Activated T-cell treated with anti-CD3 and anti-CD28 coated beads for 4 hours (primary cell): ENCODE results near the gene KIF21B.

Experiments
- DNase-seq: peaks from one replicate; pipeline ENCODE4 v3.0.0-alpha.2; 2020

The KIF21B gene

DNA sequence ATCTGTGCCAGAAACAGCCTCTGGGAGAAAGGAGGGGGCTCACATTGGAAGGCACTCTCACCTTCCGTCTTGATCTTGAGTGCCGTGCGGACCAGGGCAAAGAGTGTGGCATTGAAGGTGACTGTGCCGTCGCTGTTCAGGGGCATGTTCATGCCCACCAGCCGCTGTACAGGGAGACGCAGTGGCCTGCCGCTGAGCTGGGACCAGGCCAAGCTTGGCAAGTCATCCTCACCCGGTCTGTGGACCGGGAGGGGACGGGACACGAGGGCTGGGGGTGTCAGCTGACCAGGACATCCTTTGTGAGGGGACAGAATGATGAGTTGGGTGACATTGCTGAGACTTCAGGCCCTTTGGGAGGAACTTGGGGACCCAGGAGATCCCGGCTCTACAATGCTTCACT is 25.0 kb upstream of the KIF21B start:
- no peak for DNase-seq

DNA sequence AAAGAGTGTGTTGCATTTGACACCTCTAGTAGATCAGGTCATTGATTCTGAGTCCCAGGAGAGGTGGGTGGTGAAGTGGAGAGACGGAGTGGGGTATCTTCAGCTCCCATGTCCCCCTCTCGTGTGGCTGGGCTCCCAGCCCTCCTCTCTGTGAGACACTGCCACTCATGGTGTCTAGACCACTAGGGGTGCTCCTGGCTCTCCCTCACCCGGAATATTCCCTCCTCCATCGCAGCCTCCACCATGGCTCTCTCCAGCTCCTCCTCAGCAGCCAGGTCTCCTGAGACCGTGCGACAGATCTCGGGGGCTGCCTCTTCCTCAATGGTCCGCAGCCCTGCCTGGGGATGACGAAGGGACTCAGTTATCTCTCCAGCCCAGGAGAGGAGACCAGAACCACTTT is 20.6 kb upstream of the KIF21B start:
- DNase-seq, result no peak

DNA sequence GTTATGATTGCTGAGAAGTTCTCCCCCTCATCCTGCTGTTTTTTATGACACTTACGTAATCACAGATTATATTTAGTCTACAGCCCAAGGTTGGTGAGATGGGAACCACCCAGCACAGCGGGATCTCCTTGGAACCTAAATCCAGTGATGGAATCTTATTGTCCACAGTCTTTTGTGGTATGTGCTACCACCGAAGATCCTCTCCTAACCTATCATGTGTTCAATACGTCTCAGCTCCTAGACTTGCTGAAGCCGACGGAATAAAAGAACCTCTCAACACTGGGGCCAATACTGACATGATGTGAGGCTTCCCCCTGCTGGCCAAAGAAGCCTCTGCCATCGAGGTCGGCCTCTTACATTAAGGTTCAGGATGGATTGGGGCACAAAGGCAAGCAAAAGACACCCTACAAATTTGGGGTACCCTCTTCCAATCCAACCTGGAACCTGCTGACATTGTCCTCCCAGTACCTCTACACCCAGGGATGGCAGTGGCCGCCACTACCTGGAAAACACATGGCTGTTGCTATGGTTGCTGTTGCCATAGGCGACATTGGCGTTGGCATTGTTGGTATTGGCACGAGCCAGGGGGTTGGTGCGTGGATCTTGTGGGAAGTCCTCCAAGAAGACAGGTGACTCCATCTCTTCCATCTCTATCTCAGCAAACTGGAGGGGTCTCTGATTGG is 19.4 kb upstream of the KIF21B start:
- peak; percentile 60 for DNase-seq

DNA sequence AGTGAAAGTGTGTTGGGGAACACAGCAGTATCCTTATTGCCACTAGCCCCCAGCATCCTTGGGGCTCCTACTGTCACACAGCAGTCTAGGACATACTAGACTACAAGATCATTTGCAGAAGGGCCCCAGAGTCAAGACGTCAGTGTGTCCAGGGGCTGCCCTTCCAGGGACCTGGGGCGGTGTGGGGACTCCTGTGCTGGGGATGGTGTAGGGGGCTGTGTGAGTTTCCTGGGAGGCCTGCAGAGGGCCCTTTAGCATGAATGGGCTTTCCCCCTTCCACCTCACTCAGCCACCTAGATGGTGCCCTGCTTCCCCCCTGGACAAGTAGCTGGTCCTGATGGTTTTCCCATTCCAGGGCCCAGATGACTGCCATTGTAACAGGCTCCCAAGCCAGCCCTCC is 17.5 kb upstream of the KIF21B start:
- no peak for DNase-seq

DNA sequence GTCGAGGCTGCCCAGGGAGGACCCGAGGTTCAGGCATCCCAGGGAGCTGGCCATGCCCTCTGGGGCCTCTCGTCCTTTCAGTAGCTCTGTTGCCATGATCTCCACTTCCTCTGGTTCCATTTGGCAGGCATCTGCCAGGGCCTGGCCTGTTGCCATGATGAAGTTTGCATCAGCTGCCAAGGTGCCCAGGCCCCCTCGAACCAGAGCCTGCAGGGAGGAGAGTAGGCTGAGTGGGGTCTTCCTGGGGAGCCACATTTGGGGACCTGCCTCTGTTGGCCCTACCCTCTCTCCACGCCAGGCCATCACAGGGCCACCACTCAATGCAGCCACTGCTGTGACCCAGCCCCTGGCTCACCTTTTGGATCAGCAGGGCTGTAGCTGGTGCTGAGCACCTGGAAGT is 16.4 kb upstream of the KIF21B start:
- DNase-seq, result no peak

DNA sequence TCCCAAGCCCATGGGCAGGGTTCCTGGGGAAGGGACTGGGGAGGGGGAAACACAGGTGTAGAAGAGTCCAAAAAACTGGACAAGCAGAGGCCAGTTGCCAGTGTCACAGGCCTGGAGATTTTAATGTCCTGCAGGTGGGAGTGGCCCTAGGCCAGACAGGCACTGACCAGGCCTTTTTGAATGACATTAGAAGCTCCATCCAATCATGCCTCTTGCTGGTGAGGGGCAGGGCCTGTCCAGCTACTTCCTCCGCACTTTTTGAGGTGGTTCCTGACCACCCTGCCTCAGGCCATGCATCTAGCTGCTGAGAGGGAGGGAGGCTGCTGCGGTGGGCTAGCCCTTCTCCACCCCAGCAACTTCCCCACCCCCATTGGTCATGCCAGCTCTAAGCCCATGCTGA is 15.9 kb upstream of the KIF21B start:
- no peak for DNase-seq

DNA sequence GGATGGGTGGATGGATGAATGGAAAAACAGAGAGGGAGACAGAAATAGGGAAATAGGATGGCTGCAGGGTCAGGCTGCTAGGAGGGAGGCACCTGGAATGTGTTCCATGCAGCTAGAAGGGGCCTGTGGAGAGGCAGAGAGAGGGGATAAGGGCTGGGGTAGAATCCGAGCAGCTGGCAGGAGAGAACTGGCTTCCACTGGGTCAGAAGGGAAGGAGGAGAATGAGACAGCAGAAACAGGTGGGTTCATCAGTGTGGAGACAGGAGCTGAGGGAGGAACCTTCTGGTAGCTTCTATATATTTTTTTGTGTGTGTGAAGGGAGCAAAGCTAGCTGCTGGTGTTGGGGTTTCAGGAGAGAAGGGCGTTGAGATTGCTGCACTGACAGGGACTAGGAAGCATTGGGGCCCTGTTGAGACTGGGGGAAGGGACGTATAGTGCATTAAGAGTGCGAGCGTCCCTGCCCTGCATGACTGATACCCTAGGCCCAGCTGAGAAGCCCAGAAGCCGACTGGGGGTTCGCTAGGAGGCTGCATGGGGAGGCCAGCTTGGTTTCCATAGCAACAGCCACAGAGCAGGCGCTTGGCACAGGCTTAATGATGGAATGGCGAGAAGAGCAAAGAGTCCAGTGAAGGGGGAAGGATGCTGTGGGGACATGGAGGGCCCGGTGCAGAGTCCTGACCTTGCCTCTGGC is 14.8 kb upstream of the KIF21B start:
- no peak for DNase-seq

DNA sequence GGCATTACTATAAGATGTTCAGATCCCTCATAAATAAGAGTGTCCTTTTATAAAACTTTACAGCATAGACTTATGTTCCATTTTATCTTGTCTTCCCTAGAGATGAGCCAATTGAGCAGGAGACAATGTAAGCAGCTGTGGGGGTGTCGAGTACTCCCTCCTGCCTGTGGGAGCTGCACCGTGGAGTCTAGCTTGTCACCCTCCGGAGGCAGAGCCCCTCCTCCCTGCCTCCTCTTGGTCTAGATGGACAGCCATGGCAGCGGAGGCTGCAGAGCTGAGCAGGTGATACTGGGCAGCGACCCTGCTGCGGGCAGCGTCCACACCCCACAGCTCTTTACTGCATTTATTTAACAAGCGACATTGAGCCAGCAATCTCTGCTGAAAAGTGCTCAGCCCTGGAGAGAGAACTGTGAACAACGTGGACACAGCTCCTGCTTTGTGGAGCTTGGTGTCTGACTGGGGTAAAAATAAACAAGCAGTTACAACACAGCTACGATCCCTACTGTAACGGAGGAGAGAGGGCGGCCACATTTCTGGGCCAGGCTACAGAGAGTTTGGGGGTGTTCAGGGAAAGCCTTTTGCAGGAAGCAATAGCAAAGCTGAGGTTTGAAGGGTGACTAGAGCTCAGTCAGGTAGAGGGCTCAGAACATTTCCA is 12.8 kb upstream of the KIF21B start:
- DNase-seq, result no peak

DNA sequence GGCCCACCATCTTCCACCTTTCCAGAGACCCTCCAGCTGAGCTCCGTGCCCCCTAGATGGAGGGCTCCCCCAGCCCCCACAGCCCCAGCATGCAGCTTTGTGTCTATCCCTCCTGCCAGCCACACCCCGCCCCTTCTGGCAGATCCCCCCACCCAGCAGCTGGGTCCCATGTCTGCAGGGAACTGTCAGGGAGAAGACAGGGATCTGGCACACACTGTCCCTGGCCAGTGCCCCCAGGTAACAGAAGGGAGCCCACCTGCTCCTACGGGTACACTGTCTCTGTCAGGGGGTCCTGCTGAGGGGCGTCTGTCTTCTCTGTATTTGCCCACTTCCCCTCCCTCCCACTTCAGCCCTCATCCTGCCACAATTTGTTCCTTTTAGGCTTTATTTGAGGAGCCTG is 11.2 kb upstream of the KIF21B start:
- no peak for DNase-seq

DNA sequence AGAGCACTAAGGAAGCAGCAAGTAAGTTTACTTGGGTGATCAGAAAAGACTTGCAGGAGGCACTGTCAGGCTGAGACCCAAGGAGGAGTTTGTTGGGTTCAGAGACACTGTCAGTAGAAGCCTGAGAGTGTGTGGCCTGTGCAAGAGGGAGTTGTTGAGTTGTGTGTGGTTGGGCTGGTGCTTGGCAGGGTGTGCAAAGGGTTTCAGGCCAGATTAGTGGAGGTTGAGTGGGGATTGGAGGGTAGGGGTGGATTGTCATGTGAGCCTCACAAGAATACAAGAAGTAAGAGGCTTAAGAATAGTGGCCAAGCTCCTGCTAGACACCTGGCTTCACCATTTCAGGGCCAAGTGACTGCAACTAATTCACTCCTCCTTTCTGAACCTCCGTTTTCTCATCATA is 8.9 kb upstream of the KIF21B start:
- DNase-seq, result no peak

DNA sequence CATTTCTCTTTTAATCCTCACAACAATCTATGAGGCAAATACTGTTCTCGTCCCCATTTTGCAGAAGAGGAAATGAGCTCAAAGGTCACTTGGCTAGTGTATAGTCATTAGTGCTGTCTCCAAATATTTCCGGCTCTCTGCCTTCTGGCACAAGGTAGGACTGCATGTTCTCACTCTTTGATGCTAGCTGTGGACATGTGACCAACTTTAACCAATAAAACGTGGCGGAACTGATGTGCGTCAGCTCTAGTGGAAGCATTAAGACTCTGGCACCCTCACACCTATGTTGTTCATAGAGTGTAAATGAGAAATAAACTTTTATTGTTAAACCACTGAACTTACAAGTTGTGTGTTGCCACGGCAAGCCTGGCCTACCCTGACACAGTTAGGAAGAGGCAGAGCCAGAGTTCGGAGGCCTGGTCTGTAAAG is 5.0 kb upstream of the KIF21B start:
- DNase-seq, result no peak

DNA sequence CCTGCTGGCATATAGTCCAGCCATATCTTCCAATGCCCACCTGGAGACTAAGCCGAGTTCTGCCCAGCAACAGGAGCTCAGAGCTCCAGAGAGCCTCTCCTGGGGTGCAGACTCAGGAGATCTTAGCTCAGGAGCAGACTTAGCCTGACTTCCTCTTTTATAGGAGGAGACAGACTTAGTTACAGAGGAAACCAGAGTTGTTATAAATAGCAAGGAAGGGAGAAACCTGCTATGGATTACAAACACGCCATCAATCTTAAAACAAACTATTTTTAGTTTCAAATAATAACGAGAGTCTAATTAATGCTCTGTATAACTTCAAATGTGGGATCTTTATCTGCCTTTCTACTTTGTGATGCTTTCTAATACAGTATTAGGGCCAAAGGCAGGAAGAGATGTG is 3.3 kb upstream of the KIF21B start:
- no peak for DNase-seq

DNA sequence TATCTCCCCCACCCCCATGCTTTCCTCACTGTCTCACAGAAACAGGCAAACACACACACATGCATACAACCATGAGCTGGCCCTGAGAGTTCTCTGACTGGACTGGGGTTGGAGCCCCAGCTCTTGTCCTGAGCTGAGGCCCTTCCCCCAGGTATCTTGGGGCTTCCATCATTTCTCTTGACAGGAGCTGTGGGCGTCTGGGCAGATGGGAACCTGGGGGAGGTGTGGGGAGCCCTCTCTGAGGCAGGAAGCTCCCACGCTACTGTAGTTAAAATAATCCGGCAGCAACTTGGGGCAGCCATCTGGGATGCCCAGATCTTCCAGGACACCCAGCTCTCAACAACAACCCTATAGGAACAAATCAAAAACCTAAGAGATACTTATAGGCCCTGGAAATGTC is 2.7 kb upstream of the KIF21B start:
- DNase-seq, result no peak

DNA sequence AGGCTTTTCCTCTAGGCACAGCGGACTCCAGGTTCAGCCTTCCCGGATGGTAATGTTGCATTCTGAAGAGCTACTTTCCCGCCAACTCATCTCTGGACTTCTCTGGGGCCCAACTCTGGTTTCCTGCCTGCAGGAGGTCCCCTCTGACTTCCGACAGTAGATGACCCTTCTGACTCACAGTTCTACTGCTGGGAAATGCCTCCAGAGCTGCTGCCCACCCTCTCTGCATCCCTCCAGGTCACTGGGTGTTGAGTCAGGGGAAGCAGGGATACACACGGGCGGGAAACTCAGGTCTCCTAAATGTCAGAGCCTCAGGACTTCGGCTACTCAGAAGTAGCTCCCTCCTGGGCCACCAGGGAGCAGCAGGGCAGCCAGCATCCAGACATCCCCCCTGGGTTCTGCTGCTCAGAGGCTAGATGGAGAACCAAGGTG is 2.1 kb upstream of the KIF21B start:
- DNase-seq, result no peak

DNA sequence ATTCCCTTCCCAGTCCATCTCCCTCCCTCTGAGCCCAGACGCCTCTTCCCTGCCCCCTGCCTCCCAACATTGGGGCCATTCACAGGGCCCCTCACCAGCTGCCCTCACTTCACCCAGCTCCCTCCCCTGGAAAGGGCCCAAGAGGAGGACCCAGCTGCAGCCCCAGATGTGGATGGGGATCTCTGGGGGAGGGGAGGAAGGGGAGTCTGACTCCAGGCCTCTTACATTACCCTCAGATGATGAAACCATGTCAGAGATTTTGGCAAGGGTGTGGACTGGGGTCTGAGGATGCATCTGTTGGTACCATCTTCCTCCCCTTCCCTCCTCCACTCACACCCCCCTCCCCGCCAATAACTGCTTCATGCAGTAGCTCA is 1.1 kb upstream of the KIF21B start:
- no peak for DNase-seq

DNA sequence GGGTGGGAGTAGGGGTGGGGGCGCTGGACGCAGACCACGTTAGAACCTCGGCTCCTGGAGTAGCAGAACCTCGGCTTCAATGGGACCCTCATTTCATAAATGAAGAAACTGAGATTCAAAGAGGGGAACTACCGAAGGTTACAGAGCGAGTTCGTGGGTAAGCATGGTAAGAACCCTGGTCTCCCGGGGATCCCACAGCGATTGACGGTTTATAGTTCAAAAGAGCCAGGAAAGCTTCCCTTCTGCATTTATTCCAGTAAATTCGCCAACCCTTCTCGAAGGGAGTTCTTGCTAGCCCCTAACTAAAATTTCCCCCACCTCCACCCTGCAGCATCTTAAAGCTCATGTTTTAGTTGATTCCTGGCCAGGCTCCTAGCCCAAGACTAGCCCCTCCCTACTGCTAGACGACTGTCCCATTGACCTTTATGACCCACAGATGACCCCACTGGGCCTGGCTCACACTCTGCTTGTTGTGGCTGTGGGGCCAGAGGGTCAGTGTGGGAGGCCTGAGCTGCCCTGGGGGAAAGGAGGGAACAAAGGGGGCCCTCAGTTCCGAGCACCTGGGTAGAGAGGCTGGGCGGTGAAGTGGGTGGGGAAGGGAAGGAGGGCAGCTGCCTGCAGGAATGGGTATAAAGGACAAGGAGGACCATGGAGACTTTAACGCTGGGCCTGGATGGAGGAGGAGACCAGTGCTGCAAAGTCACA is 558 bp upstream of the KIF21B start:
- no peak for DNase-seq

DNA sequence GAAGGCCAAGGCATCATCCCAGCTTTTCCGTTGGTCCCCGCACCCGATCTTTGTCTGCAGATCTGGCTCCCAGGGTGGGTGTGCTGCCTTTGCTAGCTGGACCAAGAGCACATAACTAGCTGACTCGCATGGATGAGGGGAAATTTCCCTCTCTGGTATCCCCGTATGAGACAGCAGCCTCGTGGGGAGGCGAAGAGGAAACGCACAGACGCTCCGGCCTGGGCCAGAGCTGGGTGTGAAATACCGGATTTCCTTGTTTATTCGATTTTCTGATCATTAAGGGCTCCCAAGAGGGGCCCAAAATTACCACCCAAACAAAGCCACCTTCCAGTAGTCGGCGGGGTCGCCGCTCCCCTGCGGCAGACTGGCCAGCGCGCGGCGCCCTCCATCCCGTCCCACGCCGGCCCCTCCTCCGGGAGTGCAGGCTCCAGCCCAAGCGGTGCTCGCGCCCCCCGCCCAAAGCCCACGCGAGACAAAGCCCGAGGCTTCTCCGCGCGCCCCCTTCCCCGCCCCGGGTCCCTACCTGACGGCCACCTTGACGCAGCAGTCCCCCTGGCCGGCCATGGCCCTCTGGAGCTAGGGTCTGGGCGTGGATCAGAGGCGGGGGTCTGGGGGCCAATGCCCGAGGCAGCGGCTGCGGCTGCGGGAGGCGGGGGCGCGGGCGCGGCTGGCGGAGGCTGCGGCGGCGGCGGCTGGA is 546 bp downstream of the KIF21B start:
- no peak for DNase-seq

DNA sequence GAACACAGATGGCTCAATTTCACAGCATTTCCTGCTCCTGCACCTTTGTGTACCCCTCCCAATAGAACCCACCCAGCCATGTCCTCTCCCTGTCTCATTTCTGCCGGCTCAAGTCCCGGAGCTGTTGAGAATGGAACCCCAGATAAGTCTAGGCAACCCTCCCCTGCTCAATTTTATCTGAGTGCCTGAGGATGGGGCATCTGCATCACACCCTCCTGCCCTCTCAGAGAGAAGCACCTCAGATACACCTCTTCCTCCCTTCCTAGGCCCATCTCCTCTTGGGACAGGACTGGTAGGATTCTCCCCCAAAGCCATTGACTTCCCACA is 1.1 kb downstream of the KIF21B start:
- no peak for DNase-seq

DNA sequence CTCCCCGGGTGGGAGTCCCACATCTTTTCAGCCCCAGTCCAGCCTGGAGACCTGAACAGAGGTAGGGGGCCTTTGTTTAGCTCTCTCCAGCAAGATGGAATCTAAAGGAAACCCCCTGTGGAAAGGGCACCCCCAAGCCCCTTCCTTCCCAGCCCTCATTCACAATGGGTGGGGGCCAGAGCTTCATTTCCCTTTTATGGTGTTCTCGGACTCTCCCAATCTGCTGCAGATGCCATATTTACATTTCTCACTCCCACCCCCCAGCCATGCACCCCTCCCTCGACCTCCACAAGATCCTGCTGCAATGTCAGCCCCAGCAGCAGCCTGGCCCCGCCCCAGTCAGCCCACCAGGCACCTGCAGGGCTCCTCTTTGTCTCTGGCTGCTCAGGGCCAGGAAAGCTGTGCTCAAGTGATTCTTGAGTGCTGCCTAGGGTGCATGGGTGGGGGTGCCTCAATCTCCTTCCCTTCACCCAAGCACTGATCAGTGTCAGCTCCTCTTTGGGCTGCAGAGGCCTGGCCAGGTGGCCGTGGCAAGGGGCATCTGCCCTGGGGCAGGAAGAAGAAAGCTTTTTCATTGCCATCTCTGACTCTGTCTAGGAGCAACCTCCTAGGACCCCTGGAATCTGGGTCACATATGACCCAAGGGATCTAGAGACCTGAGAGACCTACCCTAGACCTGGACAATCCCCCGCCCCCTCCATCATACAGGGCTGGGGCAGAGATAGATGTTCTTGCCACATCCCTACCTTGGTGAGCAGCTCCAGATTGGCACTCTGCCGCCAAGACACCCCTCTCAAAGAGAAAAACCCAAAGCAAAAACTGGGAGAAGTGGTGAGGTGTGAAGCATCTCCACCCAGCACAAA is 1.7 kb downstream of the KIF21B start:
- DNase-seq, result no peak

DNA sequence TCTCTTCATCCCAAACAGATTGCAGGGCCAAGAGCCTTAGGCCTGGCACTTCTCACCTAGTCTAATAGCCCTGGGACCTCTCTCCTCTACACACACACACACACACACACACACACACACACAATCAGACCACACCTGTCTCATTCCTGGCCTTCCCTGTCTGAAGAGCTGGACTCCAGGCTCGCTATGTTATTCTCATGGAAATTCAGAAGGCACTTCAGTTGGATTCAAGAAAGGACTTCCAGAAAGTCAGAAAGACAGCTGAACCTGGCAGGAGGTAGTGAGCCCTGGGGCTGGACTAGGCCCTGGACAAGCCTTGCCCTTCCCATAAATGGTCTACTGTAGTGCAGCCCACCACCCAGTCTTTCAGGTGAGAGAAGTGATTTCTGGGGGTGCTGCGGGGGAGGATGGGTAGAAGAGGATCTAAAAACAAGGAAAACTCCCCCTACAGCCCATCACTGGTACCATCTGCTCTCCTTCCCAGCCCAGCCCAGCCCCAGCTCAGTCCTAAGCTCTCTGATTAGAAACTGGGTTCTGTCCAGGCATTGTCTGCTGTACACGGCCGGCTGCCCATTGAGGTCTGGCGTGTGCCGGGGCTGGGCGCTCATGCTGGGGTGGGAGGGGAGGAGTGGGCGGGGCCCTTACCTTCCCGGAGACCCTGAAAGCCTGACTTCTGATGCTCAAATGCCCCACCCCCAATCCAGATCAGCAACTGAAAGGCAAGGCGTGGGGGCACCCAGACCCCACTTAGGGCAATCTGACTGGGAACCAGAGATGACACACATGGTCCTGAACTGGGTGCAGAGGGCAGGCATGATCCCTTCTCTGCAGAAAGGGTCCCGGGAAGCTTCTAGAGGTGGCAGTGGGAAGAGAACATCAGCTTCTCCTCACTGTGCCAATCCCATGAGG is 2.5 kb downstream of the KIF21B start:
- DNase-seq, result no peak

DNA sequence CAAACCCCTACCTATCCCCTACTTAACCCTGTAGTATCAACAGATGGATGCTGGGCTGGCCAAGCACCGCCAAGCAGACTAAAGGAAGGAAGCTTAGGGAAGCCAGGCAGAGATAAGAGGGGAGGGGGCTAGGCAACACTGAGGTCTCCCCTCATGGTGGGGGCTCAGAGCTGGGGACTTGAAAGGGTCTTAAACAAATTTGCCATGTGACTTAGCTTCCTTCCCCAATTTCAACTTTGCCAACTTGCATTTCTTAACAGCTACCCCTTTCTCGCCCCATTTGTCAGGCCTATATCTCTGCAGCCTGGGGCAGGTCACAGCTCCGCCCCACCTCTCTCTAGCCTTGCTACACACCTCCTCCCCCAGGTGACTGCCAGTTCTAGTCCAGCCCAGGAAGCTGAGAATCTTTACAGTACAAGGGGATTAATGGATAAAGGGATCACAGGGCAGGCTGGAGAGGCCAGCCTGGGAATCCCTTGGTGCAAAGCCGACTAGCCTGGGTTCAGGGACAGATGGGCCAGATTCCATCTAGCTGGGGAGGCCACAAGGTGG is 3.4 kb downstream of the KIF21B start:
- DNase-seq, result no peak
